Hindlimb muscle (tissue), 1 donor: Measurements from ENCODE around the gene ICE2. TPM values are rescaled to one million over a fixed set of nuclear protein-coding genes. Genes with fewer than 3 reads are reported as not detected.
A peak's percentile ranks its signal among the peaks of the same experiment; 100 is the strongest.

Experiments
- DNase-seq: peaks from one replicate; pipeline ENCODE4 v3.0.0-alpha.2; 2013
- polyA plus RNA-seq: library from polyadenylated mRNA; unstranded; fragments of 120-200 nt; gene quantifications from one replicate; pipeline ENCODE4 v1.2.1, GENCODE V29; 2013; ENCODE audit not compliant: insufficient read length

The ICE2 gene
- polyA plus RNA-seq, 1 donor = 37.6 TPM

DNA sequence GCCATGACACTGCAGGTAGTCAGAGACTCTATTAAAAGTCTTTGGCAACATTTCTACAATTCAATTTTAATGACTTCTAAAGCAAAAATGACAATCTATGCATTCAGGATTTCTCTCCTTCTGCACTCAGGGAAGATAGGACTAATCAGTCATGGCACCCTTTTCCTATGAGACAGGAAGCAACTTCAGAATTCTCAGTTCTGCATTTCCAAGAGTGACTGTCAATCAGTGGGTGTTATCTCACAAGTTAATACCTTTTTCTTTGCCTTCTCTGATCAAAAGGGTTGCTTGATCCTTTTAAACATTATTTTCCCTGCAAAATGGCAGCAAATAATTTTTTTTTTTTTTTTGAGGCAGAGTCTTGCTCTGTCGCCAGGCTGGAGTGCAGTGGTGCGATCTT, 7.8 kb upstream of the ICE2 start:
- no peak for DNase-seq

DNA sequence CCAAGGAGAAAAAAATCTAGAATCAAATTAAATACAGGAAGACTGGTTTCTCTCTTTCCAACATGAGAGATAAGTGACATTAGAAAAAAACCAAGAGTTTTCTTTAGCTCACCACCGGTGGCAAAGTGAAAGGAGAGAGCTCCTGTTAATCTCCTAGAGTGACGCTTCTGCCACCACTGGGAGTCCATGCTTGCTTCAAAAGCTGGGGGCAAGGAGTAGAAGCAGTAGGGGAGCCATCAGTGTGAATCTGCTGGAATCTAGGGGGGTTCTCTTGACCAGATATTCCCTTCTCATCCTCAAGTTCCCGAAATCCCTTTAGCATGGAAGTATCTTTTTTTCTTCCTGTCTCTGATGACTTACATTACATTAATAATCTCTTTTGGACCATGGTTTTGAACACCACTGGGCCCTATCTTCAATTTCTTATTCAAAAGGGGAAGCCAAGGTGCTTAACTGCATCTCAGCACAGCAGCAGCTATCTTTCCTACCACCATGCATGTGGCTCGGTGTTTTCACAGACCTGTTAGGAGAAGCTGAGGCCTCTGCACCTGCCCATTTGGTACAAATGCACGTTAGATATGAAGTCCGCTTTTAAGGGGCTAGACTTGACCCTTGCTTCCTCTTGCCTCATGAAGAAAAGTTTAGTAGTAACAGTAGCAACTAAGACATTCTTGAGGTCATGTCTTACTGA, 6.6 kb upstream of the ICE2 start:
- DNase-seq = no peak

DNA sequence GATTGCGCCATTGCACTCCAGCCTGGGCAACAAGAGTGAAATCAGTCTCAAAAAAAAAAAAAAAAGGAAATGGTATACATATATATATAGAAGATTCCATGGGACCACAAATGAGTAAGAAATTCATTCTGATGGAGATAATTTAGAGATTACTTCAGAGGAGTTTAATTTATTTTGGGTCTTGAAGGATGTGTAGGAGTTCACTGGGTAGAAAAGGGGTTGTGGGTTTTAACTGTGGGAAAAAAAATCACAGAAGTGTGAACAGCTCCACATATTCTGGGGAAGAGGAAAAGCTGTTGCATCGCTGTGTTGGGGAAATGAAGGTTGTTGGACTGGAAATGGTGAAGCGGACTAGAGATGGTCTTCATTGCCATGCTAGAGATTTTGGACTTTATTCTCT, 4.1 kb upstream of the ICE2 start:
- no peak for DNase-seq

DNA sequence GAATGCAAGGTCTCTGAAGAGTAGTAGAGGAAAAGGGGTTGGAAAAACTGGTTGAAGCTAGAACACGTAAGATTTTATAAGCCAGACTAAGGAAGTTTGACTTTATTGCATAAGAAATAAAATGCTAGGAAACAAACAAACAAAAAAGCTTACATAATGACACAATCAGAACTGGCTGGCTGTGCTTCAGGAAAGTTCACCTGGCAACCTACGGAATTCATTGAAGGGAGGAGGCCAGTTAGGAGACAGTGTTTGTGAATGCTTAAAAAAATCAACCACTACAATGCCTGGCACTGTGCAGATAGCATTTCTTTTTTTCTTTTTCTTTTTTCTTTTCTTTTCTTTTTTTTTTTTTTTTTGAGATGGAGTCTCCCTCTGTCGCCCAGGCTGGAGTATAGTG, 1.9 kb upstream of the ICE2 start:
- no peak for DNase-seq

DNA sequence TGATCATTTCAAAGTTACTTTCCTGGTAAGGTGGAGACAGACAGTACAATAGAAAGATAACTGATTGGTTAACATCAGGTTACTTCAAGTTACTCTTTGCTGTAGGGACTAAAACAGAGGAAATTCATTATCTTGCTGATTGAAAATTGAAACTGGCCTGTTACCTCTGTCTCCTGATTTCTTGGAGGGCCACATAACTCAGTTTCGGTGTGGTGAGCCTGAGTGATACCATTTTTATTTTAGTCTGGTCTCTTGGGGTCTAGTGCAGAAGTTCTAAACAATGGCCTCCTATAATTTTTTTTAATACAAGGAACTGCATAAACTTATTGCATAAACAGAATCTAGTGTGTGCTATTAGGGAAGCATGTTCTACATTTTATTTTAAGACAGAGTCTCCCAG, 1.2 kb upstream of the ICE2 start:
- DNase-seq = no peak

DNA sequence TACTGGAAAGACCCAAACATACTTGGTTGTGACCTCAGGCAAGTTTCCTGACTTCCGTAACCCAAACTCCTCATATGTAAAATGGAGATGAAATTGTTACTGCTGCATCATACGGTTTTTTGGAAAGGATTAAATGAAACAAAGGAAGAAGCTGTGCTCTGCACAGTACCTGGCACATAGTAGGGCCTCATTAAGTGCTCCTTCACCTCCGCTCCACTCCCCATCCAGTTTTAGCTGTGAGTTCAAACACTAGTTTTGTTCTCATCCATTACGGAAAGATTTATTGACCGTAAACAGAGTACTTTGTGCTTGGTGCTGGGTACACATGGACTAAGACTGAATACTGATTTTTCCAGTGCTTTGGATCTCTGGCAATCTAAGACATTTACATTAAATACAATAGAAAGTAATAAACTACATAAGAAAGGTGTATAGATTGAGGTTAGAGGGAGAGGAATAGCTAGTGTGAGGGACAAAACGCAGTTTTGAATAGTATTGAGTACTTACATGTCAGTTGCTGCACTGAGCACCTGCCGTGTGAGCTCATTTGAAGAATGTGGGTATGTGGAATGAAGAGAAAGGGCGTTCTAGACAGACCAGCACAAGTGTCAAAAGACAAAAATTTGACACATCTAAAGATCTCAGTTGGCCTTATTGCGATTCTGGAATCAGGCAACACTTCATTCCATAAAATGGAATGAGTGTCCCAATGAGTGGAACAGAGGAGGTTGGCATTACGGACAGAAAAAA, 594 bp upstream of the ICE2 start:
- peak; percentile 11 for DNase-seq

DNA sequence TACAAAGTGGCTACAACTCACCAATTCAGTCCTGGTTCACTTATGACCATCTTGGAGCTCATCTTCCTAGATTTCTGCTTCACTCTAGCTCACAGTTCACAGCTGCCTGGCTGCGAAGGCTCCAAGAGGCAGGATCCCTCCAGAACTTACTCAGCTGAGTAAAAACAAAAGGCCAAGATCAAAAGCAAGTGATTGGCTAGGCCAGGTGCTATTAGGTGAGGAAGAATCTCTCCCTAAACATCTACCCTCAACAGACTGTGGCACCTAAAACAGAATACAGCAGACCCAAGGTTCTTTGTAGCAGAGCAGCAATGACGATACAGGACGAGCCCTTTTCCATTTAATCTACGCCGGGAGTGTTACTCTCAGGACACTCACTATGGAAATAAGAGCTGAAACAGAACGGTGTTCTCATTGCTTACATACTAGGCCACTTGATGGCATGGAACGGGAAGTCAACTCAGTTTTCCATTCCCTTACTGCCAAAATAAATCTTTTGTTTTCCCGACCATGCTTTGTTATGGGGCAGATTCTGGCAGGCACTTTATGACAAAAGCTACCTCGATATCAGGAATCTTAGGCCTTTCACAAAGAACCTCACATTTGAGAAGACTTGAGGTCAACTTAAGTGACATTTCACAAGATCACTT, 901 bp downstream of the ICE2 start:
- no peak for DNase-seq

DNA sequence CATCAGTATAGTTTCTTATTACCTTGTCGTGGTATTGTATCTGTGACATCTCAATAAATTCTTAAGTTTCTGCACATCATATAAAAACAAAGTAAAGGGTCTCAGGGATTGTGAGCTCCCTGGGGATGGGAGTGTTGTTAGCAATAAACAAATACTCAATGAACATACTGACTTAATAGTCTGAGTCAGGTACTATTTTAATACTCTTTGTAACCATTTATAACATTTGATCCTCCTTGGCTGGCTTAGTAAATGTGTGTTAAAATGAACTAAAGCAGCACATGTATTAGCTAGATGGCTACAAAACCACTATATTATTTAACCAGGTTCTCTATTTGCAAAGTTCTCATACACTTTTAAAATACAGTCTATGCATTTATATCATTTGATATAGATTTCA, 1.8 kb downstream of the ICE2 start:
- no peak for DNase-seq

DNA sequence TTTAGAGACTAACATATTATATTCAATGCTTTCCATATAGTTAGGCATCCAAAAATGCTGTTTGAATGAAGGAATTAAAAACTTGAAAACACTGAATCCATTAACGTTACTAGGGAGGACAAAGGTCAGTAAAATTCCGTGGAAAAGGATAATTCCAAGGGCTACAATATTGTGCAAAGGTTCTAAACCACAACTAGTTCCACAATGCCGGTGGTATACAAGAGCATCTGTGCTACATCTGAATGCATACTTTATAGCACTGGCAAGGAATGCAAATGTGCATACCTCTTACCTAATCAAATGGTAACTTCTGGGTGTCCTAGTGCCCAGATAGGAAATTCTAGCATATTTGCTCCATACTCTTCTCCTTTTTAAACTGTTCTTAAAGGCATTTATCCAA, 2.2 kb downstream of the ICE2 start:
- no peak for DNase-seq

DNA sequence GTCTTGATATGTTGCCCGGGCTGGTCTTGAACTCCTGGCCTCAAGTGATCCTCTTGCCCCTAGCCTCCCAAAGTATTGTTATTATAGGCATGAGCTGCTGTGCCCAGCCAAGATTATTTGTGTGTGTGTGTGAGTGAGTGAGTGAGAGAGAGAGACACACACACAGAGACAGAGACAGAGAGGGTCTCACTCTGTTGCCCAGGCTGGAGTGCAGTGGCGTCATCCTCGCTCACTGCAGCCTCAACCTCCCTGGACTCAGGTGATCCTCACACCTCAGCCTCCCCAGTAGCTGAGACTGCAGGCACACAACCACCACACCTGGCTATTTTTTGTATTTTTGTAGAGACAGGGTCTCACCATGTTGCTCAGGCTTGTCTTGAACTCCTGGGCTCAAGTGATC, 5.8 kb downstream of the ICE2 start:
- no peak for DNase-seq

DNA sequence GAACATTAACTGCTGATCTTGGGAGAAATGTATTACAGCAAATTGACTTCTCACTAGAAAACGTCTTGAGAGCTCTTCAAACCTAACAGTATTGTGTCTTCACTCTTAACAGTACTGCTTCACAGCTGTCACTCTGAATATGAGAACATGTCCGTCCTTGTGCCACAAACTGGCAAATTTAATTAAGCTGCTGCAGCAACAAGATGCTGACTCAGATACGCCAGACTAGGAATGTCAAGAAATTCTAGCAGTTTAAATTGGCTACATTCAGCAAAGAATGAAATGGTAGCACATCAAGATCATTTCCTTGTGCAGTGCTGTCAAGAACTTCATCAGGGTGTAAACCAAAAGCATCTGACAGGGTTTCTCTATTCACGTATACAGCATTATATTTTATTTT, 7.6 kb downstream of the ICE2 start:
- no peak for DNase-seq

DNA sequence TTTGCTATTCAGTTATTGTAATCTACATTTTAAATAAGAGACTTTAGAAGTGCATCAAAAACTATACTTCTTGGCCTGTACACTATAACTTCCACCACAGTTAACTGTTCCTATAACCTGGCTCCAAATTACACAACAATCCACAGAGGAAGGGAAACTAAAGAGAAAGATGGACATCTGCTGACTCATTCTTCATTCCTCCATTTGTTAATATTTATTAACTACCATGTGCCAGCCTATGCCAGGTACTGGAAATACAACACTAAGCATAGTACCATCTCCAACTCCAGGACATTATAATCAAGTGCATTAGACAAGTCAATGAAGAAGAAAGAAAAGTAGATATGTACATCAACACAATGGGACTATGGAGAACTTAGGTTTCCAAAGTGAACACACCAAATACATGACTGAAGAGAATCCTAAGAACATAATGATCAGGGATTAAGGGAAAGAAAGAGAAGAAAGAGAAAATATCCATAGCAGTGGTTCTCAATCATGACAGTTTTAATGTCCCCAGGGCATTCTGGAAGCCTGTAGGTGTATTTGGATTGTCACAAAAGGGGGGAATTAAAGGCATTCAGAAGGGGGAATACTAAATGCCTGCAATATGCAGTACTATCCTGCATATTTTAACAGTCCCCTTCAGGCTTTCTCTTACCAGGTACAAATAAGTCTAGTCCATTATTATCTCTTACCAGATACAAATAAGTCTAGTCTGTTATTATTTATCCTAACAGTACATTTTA, 8.9 kb downstream of the ICE2 start:
- DNase-seq = no peak

DNA sequence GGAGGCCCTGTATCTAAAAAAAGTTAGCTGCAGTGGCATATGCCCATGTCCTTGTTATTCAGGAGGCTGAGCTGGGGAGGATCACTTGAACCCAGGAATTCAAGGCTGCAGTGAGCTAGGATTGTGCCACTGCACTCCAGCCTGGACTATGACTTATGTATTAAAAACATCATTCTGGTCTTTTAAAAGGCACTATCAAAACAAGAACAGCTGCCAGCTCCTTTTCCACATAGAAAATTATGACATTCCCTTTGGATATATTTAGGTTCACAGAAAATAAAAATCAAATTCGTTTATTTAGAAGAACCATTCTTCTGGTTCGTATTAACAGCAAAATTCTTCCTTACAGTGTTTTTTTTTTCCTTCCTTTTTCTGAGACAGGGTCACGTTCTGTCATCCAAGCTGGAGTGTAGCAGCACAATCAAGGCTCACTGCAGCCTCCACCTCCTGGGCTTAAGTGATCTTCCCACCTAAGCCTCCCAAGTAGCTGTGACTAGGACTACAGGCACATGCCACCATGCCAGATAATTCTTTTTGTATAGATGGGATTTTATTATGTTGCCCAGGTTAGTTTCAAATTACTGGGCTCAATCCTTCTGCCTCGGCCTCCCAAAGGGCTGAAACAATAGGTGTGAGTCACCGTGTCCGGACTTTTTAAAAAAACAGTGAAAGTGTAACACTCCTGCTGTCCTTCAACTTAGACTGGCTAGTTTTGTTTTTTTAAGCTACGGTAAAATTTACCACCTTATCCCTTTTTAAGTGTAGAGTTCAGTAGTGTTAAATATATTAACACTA, 13.9 kb downstream of the ICE2 start:
- DNase-seq = no peak

DNA sequence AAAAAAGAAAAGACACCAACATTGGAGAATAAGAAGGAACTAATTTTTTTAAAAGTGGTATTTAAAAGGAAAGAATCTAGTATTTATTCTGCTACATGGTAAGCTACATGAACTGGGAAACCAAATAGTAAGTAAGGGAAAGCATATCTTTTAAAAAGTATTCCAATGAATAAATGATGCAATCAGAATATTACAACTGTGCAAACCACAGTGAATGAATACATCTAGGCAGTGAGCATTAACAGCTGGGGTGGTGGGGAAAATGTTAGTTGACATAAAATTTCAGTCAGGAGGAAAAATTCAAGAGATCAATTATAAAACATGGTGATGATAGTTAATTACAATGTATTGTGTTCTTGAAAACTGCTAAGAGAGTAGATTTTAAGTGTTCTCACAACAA, 16.9 kb downstream of the ICE2 start:
- DNase-seq = no peak

DNA sequence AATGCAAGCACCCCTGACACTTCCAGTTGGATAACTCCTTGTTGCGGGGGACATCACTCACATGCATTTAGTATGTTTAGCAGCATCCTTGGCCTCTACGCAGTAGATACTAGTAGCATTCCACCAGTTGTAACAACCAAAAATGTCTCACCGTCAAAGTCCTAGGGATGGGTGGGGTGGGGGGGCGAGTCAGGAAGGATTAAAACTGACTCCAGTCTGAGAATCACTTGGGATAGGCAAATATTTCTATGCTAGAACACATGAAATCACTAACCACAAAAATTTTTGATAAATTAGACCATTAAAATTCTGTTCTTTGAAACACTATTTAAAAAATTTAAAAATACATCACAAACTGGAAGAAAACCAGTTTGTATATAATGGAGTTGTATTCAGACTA, 18.0 kb downstream of the ICE2 start:
- no peak for DNase-seq

DNA sequence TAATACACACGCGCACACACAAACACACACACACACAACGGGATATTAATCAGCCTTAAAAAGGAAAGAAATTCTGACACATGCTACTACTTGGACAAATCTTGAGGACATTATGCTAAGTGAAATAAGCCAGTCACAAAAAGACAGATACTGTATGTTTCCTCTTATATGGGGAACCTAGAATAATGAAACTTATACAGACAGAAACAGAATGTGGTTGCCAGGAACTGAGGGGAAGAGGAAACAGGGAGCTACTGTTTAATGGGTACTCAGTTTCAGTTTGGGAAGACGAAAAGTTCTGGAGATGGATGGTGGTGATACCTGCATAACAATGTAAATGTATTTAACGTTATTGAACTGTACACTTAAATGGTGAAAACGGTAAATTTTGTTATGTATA, 20.2 kb downstream of the ICE2 start:
- no peak for DNase-seq

DNA sequence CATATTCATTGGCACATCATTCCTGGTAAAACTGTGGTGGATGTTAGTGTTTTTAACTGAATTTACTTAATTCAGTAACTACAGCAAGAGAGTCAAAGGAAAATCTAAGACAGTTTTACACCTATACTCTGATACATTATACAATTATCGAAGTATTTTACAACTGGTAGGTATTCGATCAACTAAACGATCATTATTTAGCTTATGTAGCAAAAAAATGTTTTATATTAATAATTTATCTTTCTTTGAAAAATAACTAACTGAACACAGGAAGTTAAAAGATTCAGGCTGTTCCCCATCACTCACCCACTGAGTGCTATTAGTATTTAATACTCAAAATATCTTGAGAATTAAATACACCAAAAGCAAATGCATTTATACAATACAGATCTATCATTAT, 21.0 kb downstream of the ICE2 start:
- no peak for DNase-seq

DNA sequence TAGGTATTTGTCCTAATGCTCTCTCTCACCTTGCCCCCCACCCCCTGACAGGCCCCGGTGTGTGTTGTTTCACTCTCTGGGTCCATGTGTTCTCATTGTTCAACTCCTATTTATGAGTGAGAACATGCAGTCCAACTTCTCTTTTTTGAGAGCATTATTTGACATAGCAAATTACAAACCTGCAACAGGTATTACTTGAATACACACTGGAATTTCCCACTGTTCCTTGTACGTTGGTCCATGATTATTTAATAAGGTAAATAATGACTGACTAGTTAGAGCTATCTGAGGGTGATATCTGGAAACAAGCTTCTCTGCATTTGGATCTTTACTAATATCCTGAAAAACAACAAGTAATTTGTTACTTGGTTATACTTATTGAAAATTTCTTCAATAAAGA, 24.1 kb downstream of the ICE2 start:
- DNase-seq = no peak

DNA sequence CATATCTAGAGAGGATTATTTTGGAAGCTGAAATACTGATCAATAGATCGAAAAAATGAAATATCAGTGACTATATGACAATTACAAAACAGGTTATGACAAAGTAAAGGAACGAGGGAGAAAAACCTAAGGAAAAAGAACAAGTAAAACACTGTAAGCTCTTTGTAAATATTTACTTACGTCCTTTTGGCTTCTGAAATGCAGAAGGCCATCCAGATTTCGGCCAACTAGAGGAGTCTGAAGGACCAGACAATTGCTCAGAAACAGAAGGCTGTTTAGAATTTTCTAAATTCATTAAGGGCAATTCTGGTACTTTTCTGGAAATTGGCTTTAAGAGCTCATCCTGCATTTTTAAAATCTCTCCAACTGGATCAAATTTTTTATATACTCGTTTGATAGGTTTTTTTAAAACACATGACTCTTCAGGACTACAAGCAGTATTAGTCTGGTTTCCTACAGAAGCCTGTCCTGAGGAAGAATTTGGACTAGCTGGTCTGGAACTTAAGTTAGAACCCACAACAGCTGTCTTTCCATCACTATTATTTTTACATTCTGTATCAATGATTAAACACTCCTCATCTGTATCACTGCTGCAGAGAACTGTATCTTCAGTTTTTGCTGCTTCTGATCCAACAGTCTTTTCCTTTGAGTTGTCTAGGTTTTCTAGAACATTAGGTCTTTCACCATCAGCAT, 30.1 kb downstream of the ICE2 start:
- no peak for DNase-seq

DNA sequence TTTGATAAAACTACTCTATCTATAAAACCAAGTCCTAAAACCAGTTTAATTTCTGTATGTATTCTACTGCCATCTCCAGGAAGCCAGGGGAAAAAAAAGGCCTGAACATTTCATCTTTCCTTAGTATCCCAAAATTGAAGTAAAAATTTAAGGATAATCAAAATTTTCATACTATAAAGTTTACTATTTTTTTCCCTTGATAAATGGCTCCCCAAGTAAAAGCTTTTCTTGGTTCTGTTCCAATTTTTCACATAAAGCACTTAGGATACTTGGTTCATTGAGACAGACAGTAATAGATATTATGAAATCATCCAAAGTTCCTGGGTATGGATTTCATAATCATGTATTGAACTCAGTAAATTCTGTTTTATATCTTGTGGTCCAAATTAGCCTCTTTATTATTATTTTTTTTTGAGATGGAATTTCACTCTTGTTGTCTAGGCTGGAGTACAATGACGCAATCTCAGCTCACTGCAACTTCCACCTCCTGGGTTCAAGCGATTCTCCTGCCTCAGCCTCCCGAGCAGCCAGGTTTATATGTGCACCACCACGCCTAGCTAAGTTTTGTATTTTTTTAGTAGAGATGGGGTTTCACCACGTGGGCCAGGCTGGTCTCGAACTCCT, 34.5 kb downstream of the ICE2 start:
- no peak for DNase-seq

DNA sequence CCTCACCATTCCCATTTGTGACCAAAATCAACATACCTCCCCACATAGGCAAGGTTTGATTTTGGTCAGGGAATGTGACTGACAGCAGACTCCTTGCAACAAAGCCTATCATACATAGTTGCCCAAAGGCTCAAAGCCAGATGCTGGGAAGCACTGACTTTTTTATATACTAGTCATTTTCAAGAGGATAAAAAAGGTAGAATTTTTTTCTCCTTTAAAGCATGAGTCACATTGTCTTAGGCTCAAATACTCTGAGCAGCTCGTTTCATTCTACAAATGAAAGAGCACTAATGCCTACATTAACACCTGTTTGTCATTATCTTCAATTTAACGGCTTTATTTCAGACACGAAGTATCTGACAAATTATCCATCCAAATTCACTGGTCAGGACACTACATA, 36.2 kb downstream of the ICE2 start:
- no peak for DNase-seq
